Loucy (cell line): ENCODE results near the gene PALD1.

Experiments used
- EZH2phosphoT487 ChIP-seq: fragments of 200-600 bp; IDR thresholded peaks from 2 replicates; pipeline ENCODE4 v1.6.1; 2018; ENCODE audit warnings: antibody characterized with exemption, mild to moderate bottlenecking, moderate library complexity, borderline replicate concordance
- TF ChIP-seq, protein P1 (sequence below): fragments of 200-600 bp; sonication (generic); conservative IDR thresholded peaks from 2 replicates; pipeline ENCODE4 v1.5.1; 2014; ENCODE audit warnings: mild to moderate bottlenecking, antibody characterized with exemption, low read length

DNA sequence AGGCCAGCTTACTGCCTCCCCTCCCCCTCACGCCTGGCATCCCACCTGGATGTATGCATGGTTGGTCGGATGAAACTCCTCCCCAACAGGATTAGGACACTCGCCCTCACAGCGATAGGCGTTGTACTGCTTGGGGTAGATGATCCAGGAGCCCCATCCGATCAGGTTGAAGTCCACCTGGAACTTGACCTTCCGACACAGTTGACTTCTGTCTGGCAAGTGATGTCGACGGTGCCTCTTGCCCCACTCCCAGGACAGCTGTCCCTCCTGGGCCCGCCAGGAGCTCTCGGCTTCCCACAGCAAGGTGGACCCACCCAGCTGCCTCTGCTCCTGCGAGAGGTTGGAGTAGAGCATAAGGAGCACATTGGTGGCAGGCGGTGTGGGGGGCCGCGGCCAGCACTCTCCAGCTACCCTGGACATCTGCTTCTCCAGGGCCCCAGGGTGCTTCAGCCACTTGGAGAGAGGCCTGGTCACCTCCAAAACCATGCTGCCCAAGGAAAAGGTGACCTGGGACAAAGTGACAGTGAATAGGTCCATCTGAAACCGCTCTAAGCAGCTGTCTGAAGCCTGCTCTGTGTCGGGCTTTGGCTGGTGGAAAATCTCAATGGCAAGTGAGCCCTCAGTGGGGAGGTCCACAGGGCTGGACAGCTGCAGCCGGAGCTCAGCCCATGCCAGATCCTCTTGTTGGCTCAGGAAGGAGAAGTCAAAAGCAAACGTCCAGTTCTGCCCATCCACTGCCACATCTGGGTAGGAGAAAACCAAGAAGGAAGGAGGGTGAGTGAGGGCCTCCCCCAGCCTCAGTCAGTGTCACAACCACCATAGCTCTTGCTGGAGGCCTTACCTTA is 43.1 kb upstream of the PALD1 start:
- TF ChIP-seq, protein P1, sequence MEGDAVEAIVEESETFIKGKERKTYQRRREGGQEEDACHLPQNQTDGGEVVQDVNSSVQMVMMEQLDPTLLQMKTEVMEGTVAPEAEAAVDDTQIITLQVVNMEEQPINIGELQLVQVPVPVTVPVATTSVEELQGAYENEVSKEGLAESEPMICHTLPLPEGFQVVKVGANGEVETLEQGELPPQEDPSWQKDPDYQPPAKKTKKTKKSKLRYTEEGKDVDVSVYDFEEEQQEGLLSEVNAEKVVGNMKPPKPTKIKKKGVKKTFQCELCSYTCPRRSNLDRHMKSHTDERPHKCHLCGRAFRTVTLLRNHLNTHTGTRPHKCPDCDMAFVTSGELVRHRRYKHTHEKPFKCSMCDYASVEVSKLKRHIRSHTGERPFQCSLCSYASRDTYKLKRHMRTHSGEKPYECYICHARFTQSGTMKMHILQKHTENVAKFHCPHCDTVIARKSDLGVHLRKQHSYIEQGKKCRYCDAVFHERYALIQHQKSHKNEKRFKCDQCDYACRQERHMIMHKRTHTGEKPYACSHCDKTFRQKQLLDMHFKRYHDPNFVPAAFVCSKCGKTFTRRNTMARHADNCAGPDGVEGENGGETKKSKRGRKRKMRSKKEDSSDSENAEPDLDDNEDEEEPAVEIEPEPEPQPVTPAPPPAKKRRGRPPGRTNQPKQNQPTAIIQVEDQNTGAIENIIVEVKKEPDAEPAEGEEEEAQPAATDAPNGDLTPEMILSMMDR = no peak
- TF ChIP-seq EZH2phosphoT487 = no peak
